ENCODE data around the gene POLD2. TPM values are rescaled to one million over a fixed set of nuclear protein-coding genes. Genes with fewer than 3 reads are reported as not detected.
"Not testable (repeated sequence)": the region's sequence is repeated elsewhere in the genome, so short reads cannot be mapped to it uniquely, and the experiment has no call there.

POLD2 gene
- polyA plus RNA-seq, 1 donor = 85.2 TPM

DNA sequence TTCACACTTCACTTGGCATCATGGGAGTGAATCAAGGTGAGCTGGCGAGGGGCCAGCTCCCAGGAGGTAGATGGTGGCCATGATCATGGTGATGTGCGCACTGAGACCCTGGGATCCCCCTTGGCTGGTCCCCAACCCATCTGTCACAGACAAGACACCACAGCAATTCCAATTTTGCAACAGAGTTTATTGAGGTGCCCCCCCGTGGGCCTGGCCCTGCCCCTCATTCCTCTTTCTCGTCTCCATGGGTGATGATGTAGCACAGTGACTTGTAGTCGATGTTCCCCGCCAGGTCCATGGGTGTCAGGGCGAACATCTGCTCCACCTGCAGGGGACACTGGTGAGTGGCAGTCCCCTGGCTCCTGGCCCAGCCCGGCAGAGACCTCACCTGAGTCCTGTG is 15.3 kb upstream of the POLD2 start:
- DNase-seq = no peak

GRCh38 chr7:44136731-44137130 is 13.4 kb upstream of the POLD2 start:
- no peak for DNase-seq

GRCh38 chr7:44134943-44135628 is 11.7 kb upstream of the POLD2 start:
- DNase-seq = no peak

- no peak for DNase-seq
Observed at GRCh38 chr7:44133295-44133694, 9.9 kb upstream of the POLD2 start.

DNA sequence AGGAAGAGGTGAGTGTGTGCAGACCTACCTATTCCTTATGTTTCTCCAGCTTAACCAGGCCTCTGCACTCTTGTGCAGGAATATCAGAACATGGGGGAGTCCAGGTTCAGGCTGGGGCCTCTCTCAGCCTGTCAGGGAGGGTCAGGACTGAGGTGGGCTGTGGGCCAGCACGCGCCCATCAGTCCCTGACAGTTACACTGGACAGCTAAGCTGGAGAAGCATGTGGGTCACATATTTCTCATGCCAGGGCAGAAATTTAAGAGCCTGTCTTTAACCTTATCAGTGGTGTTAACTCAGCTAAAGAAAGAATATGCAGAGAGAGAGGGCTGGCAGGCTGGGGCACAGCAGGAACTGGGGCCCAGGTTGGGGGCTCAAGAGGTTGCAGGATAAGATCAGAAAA is 8.7 kb upstream of the POLD2 start:
- no peak for DNase-seq

DNA sequence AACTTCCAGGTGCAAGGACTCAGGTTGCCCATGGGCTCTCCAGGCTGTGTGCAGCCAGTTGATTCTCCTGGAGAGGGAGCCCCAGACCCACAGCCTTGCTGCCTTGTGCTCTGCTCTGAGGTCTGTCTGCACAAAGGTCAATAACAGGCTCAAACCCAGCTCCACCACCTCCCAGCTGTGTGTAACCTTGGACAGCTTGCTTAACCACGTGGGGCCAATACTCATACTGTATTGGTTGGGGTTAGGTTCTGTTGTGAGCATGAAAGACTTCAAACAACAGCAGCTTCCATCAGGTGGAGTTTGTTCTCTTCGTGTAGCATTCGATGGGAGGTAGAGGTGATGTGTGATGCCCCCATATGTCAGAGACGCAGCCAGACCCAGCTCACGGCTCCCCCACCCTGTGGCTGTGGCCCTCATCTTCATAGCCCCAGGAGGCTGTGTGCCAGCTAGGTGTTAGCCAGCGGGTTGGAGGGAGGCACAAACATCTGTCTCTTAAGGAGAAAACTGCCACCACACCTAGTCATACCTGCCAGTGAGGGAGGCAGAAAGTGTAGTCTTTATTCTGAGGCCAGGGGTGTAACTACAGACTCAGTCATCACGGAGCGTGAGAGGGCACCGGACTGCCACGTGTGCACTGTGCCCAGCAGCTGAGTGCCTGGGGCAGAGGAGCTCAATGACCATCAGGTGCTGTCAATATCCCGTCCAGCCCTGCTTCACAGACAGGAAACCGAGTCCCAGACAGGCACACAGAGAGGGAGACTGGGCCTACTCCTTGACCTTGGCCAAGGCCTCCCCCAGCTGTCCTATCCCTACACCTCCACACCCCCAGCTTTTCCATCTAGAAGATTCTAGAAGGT is 8.1 kb upstream of the POLD2 start:
- no peak for DNase-seq

DNA sequence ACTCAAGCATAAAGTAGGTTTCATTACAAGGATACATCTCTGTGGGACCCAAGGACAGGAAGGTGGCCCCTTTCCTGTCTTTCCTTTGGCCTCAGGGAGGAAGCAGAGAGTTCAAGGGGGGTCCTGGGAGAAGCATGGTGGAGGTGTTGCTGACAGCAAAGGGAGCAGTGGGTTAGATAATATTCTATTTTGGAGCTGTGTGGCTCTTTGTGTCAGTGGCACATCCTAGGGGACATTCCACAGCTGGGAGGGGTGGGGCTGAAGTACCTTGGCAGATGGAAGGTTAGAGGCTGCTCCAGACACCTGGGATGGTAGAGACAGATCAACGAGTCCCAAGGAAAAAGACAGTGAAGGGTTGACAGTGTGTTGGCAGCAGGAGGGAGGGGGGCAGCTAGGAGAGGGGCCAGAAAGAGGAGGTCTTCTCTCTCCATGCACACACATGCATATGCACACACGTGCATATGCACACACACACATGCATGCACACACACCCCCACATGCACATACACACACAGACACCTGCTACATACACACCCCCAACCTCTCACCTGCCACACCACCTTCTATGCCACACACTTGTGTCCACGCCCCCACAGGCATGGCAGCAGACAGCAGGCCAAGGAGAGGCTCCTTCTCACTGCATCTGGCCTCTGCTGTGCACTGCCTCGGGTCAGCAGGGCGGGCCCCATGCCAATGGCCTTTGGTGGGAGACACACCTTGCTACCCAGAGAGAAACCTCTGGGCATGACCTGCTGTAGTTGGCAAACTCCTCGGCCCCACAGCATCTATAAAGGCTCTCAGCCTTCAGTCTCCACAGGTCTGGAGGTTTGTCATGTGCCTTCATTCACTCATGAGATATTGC is 5.6 kb upstream of the POLD2 start:
- no peak for DNase-seq

- no peak for DNase-seq
Observed at GRCh38 chr7:44127161-44127560, 3.8 kb upstream of the POLD2 start.

DNA sequence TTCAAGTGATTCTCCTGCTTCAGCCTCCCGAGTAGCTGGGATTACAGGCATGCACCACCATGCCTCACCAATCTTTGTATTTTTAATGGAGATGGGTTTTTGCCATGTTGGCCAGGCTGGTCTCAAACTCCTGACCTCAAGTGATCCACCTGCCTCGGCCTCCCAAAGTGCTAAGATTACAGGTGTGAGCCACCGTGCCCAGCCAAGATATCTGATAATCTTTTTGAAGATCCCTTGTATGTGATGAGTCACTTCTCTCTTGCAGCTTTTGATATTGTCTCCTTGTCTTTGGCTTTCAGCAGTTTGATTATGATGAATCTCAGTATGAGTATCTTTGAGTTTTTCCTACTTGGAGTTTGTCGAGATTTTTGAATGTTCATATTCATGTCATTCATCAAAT is 3.2 kb upstream of the POLD2 start:
- not testable (repeated sequence) for DNase-seq

GRCh38 chr7:44124822-44125202 is 1.5 kb upstream of the POLD2 start:
- DNase-seq = no peak

DNA sequence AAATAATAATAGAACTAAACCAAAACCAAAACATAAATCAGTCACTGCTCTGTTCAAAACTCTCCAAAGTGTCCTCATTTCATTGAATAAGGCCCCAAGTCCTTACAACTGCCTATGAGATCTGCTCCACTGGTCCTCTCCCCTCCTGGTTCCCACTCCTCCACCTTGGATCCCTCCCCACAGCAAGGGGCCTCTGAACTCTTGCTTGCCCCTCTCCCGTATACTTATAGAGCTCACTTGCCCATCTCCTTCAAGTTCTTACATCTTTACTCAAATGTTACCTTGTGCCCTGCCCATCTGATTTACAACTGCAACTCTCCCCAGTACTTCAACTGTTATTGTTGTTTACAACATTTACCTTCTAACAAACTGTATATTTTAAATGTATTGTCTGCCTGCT is 819 bp downstream of the POLD2 start:
- DNase-seq = no peak

DNA sequence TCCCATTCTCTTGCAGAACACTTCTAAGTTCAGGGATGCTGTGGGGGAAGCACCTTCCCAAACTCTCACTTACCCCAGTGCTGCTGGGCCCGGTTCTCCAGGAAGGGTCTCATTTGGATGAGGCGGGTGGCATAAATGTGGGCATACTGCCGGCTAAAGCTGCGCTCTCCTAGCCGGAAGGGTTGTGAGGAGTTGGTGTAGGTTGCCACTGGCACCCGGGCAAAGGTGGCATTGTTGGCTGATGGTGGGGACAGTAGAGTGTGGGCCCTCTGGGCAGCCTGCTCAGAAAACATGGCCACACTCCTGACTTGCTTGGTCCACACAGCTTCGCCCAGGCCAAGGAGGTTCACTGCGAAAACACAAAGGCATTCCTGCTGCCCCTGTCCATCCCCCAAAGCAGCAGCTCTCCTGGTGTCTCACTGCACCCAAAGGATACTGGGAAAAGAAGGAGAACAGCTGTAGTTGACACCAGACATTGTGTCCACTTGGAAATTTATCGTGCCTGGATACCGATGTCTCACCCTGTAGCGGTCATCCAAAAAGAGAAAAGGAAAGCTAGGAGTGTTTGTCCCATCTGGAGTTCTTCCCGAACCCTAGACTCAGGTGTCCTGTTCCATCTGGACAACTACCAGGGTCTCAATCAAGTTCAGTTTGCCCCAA is 1.5 kb downstream of the POLD2 start:
- no peak for DNase-seq

- DNase-seq = no peak
Observed at GRCh38 chr7:44120395-44120794, 3.0 kb downstream of the POLD2 start.

GRCh38 chr7:44119829-44120380 is 3.4 kb downstream of the POLD2 start:
- DNase-seq = no peak

GRCh38 chr7:44117801-44118429 is 5.4 kb downstream of the POLD2 start:
- no peak for DNase-seq

GRCh38 chr7:44116789-44117666 is 6.3 kb downstream of the POLD2 start:
- no peak for DNase-seq

DNA sequence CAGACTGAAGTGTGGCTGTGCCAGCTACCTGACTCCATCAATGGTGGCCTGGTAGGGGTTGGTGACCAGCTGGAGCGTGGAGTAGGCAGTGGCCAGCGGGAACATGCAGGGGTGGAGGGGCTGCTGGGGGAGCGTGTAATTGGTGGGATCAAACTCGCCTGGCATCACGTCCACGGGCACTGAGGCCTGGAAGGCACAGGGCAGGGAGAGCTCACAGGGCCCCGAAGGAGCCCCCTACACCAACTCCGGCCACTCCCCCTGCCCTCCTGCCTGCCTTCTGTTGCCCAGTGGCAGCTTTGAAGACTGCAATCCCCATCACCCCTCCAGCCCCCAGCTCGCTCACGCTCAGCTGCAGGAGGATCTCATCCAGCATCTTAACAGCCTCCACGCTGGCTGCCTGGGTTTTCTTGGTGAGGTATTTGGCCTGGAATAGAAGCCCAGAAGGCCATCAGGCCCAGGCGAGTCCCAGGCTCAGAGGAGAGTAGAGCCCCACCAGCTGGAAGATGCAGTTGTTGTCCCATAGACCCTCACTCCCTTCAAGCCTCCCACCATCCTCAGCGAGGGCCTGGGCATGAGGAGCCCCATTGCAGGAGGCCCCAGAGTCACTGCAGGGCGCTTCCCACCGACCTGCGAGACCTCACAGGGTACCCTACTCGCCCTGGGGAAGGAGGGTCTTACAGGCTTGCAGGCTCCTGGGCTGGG is 7.1 kb downstream of the POLD2 start:
- DNase-seq = no peak

DNA sequence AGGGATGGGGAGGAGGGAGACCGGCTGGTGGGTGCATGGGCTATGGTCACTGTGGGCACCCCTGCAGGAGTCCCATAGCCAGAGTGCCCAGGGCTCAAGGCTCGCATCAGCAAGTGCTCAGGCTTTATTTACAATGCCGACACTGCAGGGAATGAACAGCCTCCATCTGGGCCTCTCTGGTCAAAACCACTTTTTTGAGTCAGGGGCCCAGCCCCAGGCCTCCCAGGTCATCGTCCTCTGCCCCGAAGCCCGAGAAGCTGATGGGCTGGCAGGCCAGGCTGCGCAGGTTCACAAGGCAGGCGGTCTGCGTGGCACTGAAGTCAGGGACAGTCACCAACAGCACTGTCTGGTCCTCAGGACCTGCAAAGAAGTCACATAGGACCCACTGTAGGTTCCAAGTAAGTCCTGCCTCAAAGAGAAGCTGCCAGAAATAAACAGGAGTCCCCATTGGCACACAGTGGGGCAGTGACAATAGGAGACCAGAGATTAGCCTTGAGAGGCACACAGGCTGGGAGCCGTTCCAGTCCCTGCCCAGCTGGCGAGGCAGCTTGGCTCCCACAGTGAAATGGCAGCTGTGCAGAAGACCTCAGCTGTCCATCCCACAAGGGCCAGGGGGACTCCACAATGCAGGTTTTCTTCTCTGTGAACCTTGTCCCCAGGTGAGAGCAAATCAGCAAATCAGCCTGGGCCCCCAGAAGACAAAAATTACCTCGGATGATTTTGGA is 8.6 kb downstream of the POLD2 start:
- DNase-seq = peak; percentile 59

GRCh38 chr7:44113764-44114354 is 9.5 kb downstream of the POLD2 start:
- DNase-seq = no peak

All from hindlimb muscle (tissue), 1 donor.